ENCODE data around the gene TDRD7.

- TF ChIP-seq POLR2A (IDR thresholded peaks at IDR 0.05), result no peak
- TF ChIP-seq CTCF (IDR thresholded peaks at IDR 0.05), result no peak
These were observed 76.0 kb downstream of the TDRD7 start for GRCh38 chr9:97487861-97488260.
